Kidney (tissue), 14 donors: Measurements from ENCODE around the gene JARID2. TPM values are rescaled to one million over a fixed set of nuclear protein-coding genes. Genes with fewer than 3 reads are reported as not detected.
A peak's percentile ranks its signal among the peaks of the same experiment; 100 is the strongest.

ENCODE experiments used
- DNase-seq, 5 donors: peaks; one replicate each; pipeline ENCODE4 v3.0.0-alpha.2; 2013 to 2020
- FAIRE-seq: peaks from 2 replicates; lab custom pipeline; 2012; peaks lifted over from hg19 to GRCh38; lab: Jason Lieb, UNC
- H3K27ac ChIP-seq, 2 donors: one replicate each; pipeline ENCODE4 v1.7.0; 2013; ENCODE audit warnings: low read depth in 2 of 2, low read length in 2 of 2, inconsistent platforms in 1 of 2
- H3K27me3 ChIP-seq: one replicate; pipeline ENCODE4 v1.7.1; 2013; ENCODE audit warnings: low read length, inconsistent platforms; ENCODE audit not compliant: control insufficient read depth, insufficient read depth
- H3K36me3 ChIP-seq, 3 donors: one replicate each; pipeline versions ENCODE4 v1.7.0 to v1.7.1; 2013; ENCODE audit warnings: low read length in 3 of 3, control low read depth in 1 of 3, inconsistent platforms in 1 of 3; ENCODE audit not compliant: insufficient read depth in 3 of 3, control insufficient read depth in 2 of 3
- H3K4me1 ChIP-seq, 3 donors: one replicate each; pipeline versions ENCODE4 v1.7.0 to v1.7.1; 2013; ENCODE audit warnings: low read length in 3 of 3, inconsistent platforms in 1 of 3, low read depth in 1 of 3; ENCODE audit not compliant: control insufficient read depth in 2 of 3, insufficient read depth in 2 of 3
- H3K4me3 ChIP-seq, 3 donors: one replicate each; pipeline versions ENCODE4 v1.7.0 to v1.8.1; 2013; ENCODE audit warnings: low read length in 3 of 3, control low read depth in 1 of 3, inconsistent platforms in 1 of 3
- H3K9ac ChIP-seq, 3 donors: one replicate each; pipeline versions ENCODE4 v1.7.0 to v1.7.1; 2013; ENCODE audit warnings: low read length in 3 of 3, control low read depth in 1 of 3, inconsistent platforms in 1 of 3
- H3K9me3 ChIP-seq, 3 donors: one replicate each; pipeline versions ENCODE4 v1.7.0 to v1.7.1; 2013; ENCODE audit warnings: low read length in 3 of 3, control low read depth in 1 of 3, inconsistent platforms in 1 of 3; ENCODE audit not compliant: control insufficient read depth in 2 of 3, insufficient read depth in 1 of 3
- intact Hi-C: fragments of 100-400 bp; cut with DNase I; formaldehyde crosslinking; loops from one replicate; pipeline ENCODE4 v1.11.1; 2022
- polyA plus RNA-seq: library from polyadenylated mRNA; stranded (reverse); fragments of 350-450 nt; fragmentation: Illumina TruSeq; extraction: RNeasy Lipid Tissue Mini Kit (QIAGEN cat#74804); gene quantifications from one replicate; pipeline ENCODE4 v1.2.3, GENCODE V29; 2014; ENCODE audit warnings: low read depth, low replicate concordance; ENCODE audit not compliant: insufficient read depth
- total RNA-seq: library from RNA; stranded (reverse); fragmentation: NEBNext Ultra II Directional; extraction: Animal tissue kit (Norgen Biotek cat#: 25700); gene quantifications from one replicate; pipeline ENCODE4 v1.2.1, GENCODE V29; 2021
- TF ChIP-seq, protein P1 (sequence below): IDR thresholded peaks from 3 replicates; pipeline ENCODE4 v1.5.1; 2012; ENCODE audit warnings: mild to moderate bottlenecking, moderate library complexity, borderline replicate concordance; ENCODE audit not compliant: insufficient read depth; ENCODE audit errors: extremely low read depth
- donor health status: control.
- donor health status: control.
- donor health status: control.
- donor health status: control.
- donor health status: control.
- donor health status: DM: yes; HTN: yes; CAD: no.
- donor health status: Normal renal cell carcinoma (clear cell type).

Gene JARID2
- total and polyA plus RNA-seq, 2 donors from 2014 or later = 1.8 to 12.3 TPM

DNA sequence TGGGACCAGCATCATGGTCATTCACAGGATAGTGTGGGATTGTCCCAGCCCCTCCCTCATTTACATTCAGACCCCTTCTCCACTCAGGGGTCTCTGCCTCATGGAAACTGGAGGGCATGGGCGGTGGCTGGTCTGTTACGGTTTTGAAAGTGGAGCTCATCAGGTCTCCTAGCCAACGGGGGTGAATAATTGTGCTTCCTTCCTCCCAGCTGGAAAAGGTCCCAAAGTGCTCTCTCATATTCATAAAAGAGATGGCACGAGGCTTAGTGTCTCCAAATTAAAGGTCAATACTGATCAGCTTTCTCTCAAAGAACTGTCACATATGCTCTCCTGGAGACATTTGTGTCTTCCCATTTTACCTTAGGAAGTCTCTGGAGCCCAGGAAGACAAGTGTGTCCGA, 19.9 kb downstream of the JARID2 start:
- intact Hi-C loops = no loop called here
- Histone ChIP-seq H3K4me3 (no peak overlapping the region), H3K36me3 (no peaks in the 10 kb centered on the region), H3K4me1 (peaks cover 22 to 40% (median 35%) of the 10 kb centered on the region in 3 donors), H3K9ac (no peak overlapping the region), H3K9me3 (no peaks in the 10 kb centered on the region), H3K27me3 (no peaks in the 10 kb centered on the region), H3K27ac (no peak overlapping the region)
- FAIRE-seq (no peak), DNase-seq (no peak)
- TF ChIP-seq, protein P1, sequence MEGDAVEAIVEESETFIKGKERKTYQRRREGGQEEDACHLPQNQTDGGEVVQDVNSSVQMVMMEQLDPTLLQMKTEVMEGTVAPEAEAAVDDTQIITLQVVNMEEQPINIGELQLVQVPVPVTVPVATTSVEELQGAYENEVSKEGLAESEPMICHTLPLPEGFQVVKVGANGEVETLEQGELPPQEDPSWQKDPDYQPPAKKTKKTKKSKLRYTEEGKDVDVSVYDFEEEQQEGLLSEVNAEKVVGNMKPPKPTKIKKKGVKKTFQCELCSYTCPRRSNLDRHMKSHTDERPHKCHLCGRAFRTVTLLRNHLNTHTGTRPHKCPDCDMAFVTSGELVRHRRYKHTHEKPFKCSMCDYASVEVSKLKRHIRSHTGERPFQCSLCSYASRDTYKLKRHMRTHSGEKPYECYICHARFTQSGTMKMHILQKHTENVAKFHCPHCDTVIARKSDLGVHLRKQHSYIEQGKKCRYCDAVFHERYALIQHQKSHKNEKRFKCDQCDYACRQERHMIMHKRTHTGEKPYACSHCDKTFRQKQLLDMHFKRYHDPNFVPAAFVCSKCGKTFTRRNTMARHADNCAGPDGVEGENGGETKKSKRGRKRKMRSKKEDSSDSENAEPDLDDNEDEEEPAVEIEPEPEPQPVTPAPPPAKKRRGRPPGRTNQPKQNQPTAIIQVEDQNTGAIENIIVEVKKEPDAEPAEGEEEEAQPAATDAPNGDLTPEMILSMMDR = no peak

DNA sequence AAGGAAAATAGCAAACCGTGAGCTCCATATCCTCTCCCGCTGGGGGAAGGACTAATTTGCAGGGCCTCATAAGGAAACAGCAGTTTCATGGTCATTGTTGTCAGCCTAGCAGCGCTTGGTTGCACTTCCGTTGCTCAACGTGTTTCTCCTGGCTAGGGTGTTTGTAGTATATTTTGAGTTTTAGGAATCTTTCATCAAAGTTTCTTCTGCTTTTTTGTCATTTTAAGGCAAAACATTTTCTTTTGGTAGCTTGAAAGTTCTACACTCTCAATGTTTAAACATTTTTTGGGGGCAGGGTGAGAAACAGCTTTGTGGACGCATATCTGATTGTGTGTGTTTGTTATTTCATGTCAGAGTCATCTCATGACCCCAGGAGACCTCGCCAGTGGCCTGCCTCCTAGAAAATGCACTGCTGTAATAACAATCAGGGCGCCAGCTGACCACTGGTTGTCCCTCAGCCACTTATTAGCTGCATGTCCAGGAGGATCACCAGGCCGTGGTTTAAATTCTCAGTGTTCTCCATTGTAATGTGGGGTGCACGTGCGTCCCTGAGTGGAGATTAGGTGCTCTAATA, 20.6 kb downstream of the JARID2 start:
- intact Hi-C loops = no loop called here
- H3K9ac ChIP-seq = no peak overlapping the region
- peak in 2 of 5 donors; percentile 65 to 75 for DNase-seq
- no peak overlapping the region for H3K4me3 ChIP-seq
- H3K27me3 ChIP-seq = no peaks in the 10 kb centered on the region
- TF ChIP-seq, protein P1 = no peak
- no peak for FAIRE-seq
- H3K27ac ChIP-seq = peak overlapping the region in 1 of 2 donors; percentile 27
- H3K36me3 ChIP-seq = no peaks in the 10 kb centered on the region
- H3K4me1 ChIP-seq = peaks cover 22 to 40% (median 35%) of the 10 kb centered on the region in 3 donors
- no peaks in the 10 kb centered on the region for H3K9me3 ChIP-seq

DNA sequence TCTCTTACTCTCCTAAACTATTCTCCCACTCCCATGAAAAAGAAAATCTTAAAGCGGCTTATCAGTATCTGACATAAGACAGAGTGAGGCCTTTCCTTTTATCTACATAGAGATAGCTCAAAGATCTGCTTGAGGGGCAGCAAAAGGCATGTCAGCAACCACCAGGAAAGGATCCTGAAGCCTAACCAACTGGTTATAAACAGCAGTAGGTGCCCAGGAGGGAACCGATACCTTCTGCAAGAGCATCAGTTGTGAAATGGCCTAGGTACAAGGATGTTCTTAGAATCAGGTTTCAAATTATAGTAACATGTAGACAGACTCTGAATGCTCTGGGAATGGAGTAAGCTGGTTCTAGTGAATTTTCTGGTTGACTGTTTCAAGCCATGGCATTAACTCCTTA, 21.4 kb downstream of the JARID2 start:
- FAIRE-seq = no peak
- intact Hi-C loops = no loop called here
- no peak overlapping the region for H3K27ac ChIP-seq
- TF ChIP-seq, protein P1 = no peak
- no peak for DNase-seq
- H3K9me3 ChIP-seq = no peaks in the 10 kb centered on the region
- H3K4me3 ChIP-seq = no peak overlapping the region
- H3K9ac ChIP-seq = no peak overlapping the region
- H3K4me1 ChIP-seq = peaks cover 22 to 40% (median 35%) of the 10 kb centered on the region in 3 donors
- no peaks in the 10 kb centered on the region for H3K27me3 ChIP-seq
- no peaks in the 10 kb centered on the region for H3K36me3 ChIP-seq
